Measurements from ENCODE around the gene NOSIP. TPM values are rescaled to one million over a fixed set of nuclear protein-coding genes. Genes with fewer than 3 reads are reported as not detected.
A peak's percentile ranks its signal among the peaks of the same experiment; 100 is the strongest.

The NOSIP gene
- total RNA-seq, 1 donor from 2014 or later = 47.6 TPM

GRCh38 chr19:49570997-49571676 lies 9.2 kb downstream of the NOSIP start:
- peak; percentile 50 for DNase-seq

- peak; percentile 93 for DNase-seq
Measured at GRCh38 chr19:49570138-49570856, 10.1 kb downstream of the NOSIP start.

GRCh38 chr19:49567861-49568441 lies 12.4 kb downstream of the NOSIP start:
- DNase-seq = no peak

- DNase-seq = no peak
Measured at GRCh38 chr19:49566302-49566701, 14.1 kb downstream of the NOSIP start.

GRCh38 chr19:49565261-49565660 lies 15.1 kb downstream of the NOSIP start:
- DNase-seq = peak; percentile 69

- no peak for DNase-seq
Measured at GRCh38 chr19:49564616-49565045, 15.7 kb downstream of the NOSIP start.

GRCh38 chr19:49560358-49560900 lies 19.9 kb downstream of the NOSIP start:
- DNase-seq = peak; percentile 42

GRCh38 chr19:49559928-49560327 lies 20.4 kb downstream of the NOSIP start:
- no peak for DNase-seq

GRCh38 chr19:49559443-49559842 lies 20.9 kb downstream of the NOSIP start:
- DNase-seq = no peak

- no peak for DNase-seq
Measured at GRCh38 chr19:49558591-49558990, 21.8 kb downstream of the NOSIP start.

GRCh38 chr19:49557641-49558325 lies 22.6 kb downstream of the NOSIP start:
- no peak for DNase-seq

GRCh38 chr19:49556412-49557398 lies 23.7 kb downstream of the NOSIP start:
- no peak for DNase-seq

GRCh38 chr19:49555600-49556411 lies 24.6 kb downstream of the NOSIP start:
- DNase-seq = peak; percentile 80

- DNase-seq = no peak
Measured at GRCh38 chr19:49554701-49555181, 25.6 kb downstream of the NOSIP start.

GRCh38 chr19:49553451-49554271 lies 26.7 kb downstream of the NOSIP start:
- DNase-seq = no peak

GRCh38 chr19:49552749-49553148 lies 27.6 kb downstream of the NOSIP start:
- DNase-seq = no peak

GRCh38 chr19:49551531-49551930 lies 28.8 kb downstream of the NOSIP start:
- no peak for DNase-seq

GRCh38 chr19:49549045-49549444 lies 31.3 kb downstream of the NOSIP start:
- DNase-seq = no peak

Data from tongue (tissue), 2 donors.